PC-9 (cell line): ENCODE measurements around the gene GAB2.

Source experiments
- CTCF ChIP-seq: fragments of 200-600 bp; sonication (generic); conservative IDR thresholded peaks from 2 replicates; pipeline ENCODE4 v1.6.1; 2017; ENCODE audit warnings: mixed run types, antibody characterized with exemption, mild to moderate bottlenecking, moderate library complexity
- EZH2 ChIP-seq: fragments of 200-600 bp; sonication (generic); IDR thresholded peaks from 2 replicates; pipeline ENCODE4 v1.8.0; 2017; ENCODE audit warnings: antibody characterized with exemption, low read depth

DNA sequence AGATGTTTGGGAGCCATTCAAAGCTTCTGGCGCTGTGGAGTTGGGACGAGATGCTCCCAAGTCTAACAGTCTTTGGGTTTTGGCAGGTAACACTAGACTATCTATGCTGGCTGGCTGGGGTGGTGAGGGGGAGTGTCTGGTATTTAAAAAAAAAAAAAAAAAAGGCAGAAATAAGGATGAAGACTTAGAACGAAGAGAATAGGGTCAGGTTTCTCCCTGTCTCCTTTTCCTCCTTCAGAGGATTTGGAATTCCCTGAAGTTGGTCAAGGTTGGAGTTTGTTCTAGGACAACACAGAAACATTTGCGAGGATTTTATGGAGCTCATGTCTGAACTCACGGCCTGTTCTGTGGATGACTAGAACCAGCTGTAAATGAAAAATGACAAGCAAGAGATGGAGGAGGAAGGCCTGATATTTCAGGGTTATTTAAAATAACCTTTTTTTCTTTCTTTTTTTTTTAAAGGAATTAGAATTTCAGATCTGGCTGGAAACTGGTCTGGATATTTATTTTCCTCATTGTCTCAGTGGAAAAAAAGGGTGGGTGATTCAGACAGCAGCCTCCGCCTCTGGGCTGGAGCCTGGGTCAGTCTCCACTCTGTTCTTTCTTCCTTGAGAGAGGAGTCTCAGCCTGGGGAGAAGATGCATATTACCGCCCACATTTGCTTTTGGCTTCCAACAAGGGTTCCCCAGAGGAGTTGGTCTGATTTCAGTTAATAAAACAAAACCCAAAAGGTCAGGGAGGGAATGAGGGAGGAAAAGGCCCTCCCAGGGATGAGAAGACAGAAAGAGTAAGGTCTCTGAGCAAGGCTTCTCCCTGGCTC, 148.8 kb downstream of the GAB2 start:
- no peak for TF ChIP-seq CTCF
- TF ChIP-seq EZH2 = no peak
